Osteoblast (primary cell): ENCODE results near the gene EEF1A2. TPM values are rescaled to one million over a fixed set of nuclear protein-coding genes. Genes with fewer than 3 reads are reported as not detected.

Source experiments
- DNase-seq: peaks from one replicate; pipeline ENCODE4 v3.0.0; 2011; ENCODE audit warnings: low spot score, mixed read lengths; ENCODE audit not compliant: insufficient read length; ENCODE audit errors: missing footprints
- H2AFZ ChIP-seq: 2 replicates; pipeline ENCODE4 v1.6.0; 2011; ENCODE audit warnings: mild to moderate bottlenecking, low read length
- H3K27ac ChIP-seq: 2 replicates; pipeline ENCODE4 v1.5.1; 2011; ENCODE audit warnings: mild to moderate bottlenecking, low read depth, low read length, moderate library complexity
- H3K27me3 ChIP-seq: 2 replicates; pipeline ENCODE4 v1.6.0; 2012; ENCODE audit warnings: mild to moderate bottlenecking, control low read depth, inconsistent platforms, low read length, moderate library complexity; ENCODE audit not compliant: insufficient read depth
- H3K36me3 ChIP-seq: 2 replicates; pipeline ENCODE4 v1.5.1; 2011; ENCODE audit warnings: mild to moderate bottlenecking, low read length, control low read depth, moderate library complexity; ENCODE audit not compliant: insufficient read depth
- H3K4me1 ChIP-seq: 2 replicates; pipeline ENCODE4 v1.5.1; 2011; ENCODE audit warnings: mild to moderate bottlenecking, low read length, control low read depth, moderate library complexity; ENCODE audit not compliant: insufficient read depth
- H3K4me2 ChIP-seq: 2 replicates; pipeline ENCODE4 v1.6.0; 2011; ENCODE audit warnings: mild to moderate bottlenecking, low read length; ENCODE audit not compliant: insufficient read depth
- H3K4me3 ChIP-seq: fragments of 200-600 bp; sonication (generic); 3 replicates; pipeline ENCODE4 v1.5.1; 2012; ENCODE audit warnings: mild to moderate bottlenecking, low read length, inconsistent platforms; ENCODE audit not compliant: insufficient read depth
- H3K79me2 ChIP-seq: 2 replicates; pipeline ENCODE4 v1.6.0; 2012; ENCODE audit warnings: mild to moderate bottlenecking, low read length, control low read depth, inconsistent platforms; ENCODE audit not compliant: insufficient read depth
- H3K9me3 ChIP-seq: 2 replicates; pipeline ENCODE4 v1.5.1; 2011; ENCODE audit warnings: low read depth, low read length, control low read depth
- H4K20me1 ChIP-seq: 2 replicates; pipeline ENCODE4 v1.6.0; 2012; ENCODE audit warnings: mild to moderate bottlenecking, low read length, control low read depth; ENCODE audit not compliant: insufficient read depth
- total RNA-seq: library from RNA; depleted of rRNA; stranded (reverse); fragments of >200 nt; gene quantifications from 2 replicates; pipeline ENCODE4 v1.2.3, GENCODE V29; 2012
- TF ChIP-seq, protein P1 (sequence below): IDR thresholded peaks from 2 replicates; pipeline ENCODE4 v1.5.1; 2011; ENCODE audit warnings: mild to moderate bottlenecking, low read depth, low read length, moderate library complexity; ENCODE audit errors: extremely low read depth

EEF1A2 gene
- total RNA-seq, 1 donor: not detected

DNA sequence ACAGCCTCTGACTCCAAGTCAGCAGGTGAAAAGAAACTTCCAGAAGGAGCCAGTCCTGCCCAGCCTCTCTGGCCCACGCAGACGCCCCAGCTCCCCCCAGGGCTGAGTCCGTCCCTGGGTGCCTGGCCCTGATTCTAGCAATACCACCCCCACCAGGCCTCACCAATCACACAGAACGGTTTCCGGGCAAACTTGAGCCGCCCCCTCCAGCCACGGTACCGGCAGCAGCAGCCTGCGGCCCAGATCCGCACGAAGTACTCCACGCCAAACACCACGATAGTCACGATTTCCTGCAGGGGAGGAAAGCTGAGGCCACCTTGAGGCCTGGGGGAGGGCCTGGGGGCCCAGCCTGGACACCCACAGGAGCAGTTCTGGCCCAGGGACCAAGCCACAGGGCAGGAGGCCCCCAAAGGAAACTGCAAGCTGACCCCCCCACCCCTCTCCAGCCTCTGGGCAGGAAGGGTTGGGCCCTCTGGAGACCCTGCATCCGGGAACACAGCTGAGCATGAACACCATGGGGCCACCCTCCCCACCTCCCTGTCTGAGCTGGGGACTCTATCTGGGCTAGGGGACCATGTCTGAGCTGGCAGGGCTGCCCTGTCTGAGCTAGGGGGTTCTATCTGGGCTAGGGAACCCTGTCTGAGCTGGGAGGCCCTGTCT lies 53.7 kb downstream of the EEF1A2 start:
- no peaks in the 10 kb centered on the region for H3K79me2 ChIP-seq
- no peaks in the 10 kb centered on the region for H3K27me3 ChIP-seq
- H3K9me3 ChIP-seq: no peaks in the 10 kb centered on the region
- no peak for DNase-seq
- no peak overlapping the region for H3K4me3 ChIP-seq
- TF ChIP-seq, protein P1, sequence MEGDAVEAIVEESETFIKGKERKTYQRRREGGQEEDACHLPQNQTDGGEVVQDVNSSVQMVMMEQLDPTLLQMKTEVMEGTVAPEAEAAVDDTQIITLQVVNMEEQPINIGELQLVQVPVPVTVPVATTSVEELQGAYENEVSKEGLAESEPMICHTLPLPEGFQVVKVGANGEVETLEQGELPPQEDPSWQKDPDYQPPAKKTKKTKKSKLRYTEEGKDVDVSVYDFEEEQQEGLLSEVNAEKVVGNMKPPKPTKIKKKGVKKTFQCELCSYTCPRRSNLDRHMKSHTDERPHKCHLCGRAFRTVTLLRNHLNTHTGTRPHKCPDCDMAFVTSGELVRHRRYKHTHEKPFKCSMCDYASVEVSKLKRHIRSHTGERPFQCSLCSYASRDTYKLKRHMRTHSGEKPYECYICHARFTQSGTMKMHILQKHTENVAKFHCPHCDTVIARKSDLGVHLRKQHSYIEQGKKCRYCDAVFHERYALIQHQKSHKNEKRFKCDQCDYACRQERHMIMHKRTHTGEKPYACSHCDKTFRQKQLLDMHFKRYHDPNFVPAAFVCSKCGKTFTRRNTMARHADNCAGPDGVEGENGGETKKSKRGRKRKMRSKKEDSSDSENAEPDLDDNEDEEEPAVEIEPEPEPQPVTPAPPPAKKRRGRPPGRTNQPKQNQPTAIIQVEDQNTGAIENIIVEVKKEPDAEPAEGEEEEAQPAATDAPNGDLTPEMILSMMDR: no peak
- H4K20me1 ChIP-seq: no peaks in the 10 kb centered on the region
- H3K27ac ChIP-seq: no peak overlapping the region
- H2AFZ ChIP-seq: no peak overlapping the region
- H3K36me3 ChIP-seq: no peaks in the 10 kb centered on the region
- H3K4me1 ChIP-seq: no peaks in the 10 kb centered on the region
- no peak overlapping the region for H3K4me2 ChIP-seq

DNA sequence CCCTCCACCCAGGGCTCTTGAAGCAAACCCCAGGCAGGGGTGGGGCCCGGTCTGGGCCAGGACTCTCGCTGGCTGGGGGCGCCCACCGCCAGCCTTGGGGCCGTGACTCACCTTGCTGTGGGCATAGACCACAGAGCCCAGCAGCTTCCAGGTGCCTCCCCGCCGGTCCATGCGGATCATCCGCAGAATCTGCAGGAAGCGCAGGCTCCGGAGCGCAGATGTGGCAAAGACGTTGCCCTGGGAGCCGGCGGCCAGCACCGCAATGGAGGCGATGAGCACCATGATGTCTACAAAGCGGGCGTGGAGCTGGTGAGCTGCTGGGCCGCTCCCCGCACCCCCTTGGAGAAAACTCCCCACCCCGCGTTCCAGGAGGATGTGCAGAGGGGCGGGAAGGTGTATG lies 54.3 kb downstream of the EEF1A2 start:
- DNase-seq: no peak

DNA sequence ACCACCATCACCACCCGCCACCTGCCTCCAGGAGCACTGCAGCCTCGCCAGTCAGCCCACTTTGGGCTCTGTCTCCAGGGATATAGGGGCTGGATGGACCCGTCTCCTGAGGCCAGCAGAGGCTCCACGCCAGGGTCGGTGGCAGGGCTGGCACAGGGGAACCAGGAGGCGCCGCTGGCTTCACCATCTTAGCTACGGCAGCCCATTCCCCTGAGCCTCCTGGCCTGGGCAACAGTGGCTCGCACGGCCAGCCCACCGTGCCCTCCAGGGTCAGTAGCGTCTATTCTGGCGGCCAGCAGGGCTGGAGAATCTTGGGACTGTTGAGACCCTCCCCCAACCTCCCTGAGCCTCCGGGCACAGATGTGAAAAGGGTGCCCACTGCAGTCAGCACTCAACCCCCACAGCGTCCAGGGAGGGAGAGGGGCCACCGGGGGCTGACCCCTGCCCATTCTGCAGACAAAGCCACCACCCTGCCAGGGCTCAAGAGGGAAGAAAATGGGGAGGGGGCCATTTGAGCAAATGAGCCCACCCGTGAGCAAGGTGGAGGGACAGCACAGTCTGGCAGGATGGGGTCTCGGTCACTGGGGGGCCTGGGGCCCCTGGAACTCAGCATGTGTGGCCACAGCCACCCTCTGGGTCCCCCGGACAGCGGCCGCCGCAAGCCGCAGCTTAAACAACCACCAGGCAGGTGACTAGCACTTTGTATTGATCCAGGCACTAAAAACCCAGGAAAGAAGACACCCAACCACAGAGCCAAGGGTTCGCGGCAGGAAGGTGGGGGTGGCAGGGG lies 55.1 kb downstream of the EEF1A2 start:
- no peaks in the 10 kb centered on the region for H4K20me1 ChIP-seq
- H3K79me2 ChIP-seq: no peaks in the 10 kb centered on the region
- TF ChIP-seq, protein P1: no peak
- no peaks in the 10 kb centered on the region for H3K4me1 ChIP-seq
- no peak overlapping the region for H3K4me2 ChIP-seq
- no peaks in the 10 kb centered on the region for H3K36me3 ChIP-seq
- no peaks in the 10 kb centered on the region for H3K27me3 ChIP-seq
- DNase-seq: no peak
- no peaks in the 10 kb centered on the region for H3K9me3 ChIP-seq
- no peak overlapping the region for H3K4me3 ChIP-seq
- H2AFZ ChIP-seq: no peak overlapping the region
- no peak overlapping the region for H3K27ac ChIP-seq

More for the DNA sequence above, 54.3 kb downstream of the EEF1A2 start:
- Histone ChIP-seq H3K27ac (no peak overlapping the region), H3K79me2 (no peaks in the 10 kb centered on the region), H3K27me3 (no peaks in the 10 kb centered on the region), H3K4me2 (no peak overlapping the region), H3K4me3 (no peak overlapping the region), H4K20me1 (no peaks in the 10 kb centered on the region), H3K36me3 (no peaks in the 10 kb centered on the region), H3K4me1 (no peaks in the 10 kb centered on the region), H3K9me3 (no peaks in the 10 kb centered on the region), H2AFZ (no peak overlapping the region)
- TF ChIP-seq, protein P1: no peak

DNA sequence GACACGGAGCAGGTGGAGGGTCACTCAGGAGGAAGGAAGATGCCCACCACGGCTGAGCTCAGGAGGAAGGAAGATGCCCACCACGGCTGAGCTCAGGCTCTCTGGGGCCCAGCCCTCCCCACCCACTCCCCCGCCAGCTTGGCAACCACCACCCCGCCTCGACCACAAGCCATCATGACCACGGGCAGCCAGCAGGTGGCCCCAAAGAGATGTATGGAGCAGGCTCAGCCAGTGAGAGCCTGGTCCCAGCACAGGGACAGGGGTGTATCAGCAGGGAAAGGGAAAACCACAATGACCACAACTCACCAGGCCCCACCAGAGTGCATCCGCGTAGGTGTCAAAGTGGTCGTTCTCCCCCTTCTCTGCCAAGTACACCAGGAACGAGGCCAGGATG lies 56.8 kb downstream of the EEF1A2 start:
- Histone ChIP-seq H4K20me1 (no peaks in the 10 kb centered on the region), H3K36me3 (no peaks in the 10 kb centered on the region), H3K4me3 (no peak overlapping the region), H3K79me2 (no peaks in the 10 kb centered on the region), H3K4me1 (no peaks in the 10 kb centered on the region), H3K4me2 (no peak overlapping the region), H3K27me3 (no peaks in the 10 kb centered on the region), H3K27ac (no peak overlapping the region), H3K9me3 (no peaks in the 10 kb centered on the region), H2AFZ (no peak overlapping the region)
- TF ChIP-seq, protein P1: peak; percentile 42
- peak; percentile 98 for DNase-seq
